Aorta (tissue), 5 donors: ENCODE measurements around the gene DAAM2. TPM values are rescaled to one million over a fixed set of nuclear protein-coding genes. Genes with fewer than 3 reads are reported as not detected.

Experiments used
- ATAC-seq: fragments of 200-7000 bp; cut with Tn5 transposase; one replicate; pipeline ENCODE4 v1.9.1; 2022; ENCODE audit warnings: moderate library complexity; ENCODE audit not compliant: low FRiP score
- DNase-seq, 2 donors: peaks; one replicate each; pipeline ENCODE4 v3.0.0-alpha.2; 2020
- H3K27ac ChIP-seq, 2 donors: one replicate each; pipeline ENCODE4 v1.5.1; 2013; ENCODE audit warnings: low read length in 2 of 2, mild to moderate bottlenecking in 2 of 2, moderate library complexity in 2 of 2, control low read depth in 1 of 2, inconsistent platforms in 1 of 2, low read depth in 1 of 2
- H3K27me3 ChIP-seq, 2 donors: one replicate each; pipeline ENCODE4 v1.6.1; 2013; ENCODE audit warnings: control low read depth in 1 of 2, low read length in 1 of 2, mild to moderate bottlenecking in 1 of 2, moderate library complexity in 1 of 2; ENCODE audit not compliant: insufficient read depth in 2 of 2, control insufficient read depth in 1 of 2
- H3K36me3 ChIP-seq, 2 donors: one replicate each; pipeline ENCODE4 v1.6.1; 2013; ENCODE audit warnings: control low read depth in 1 of 2, low read length in 1 of 2, mild to moderate bottlenecking in 1 of 2; ENCODE audit not compliant: insufficient read depth in 2 of 2, control insufficient read depth in 1 of 2
- H3K4me1 ChIP-seq, 2 donors: one replicate each; pipeline ENCODE4 v1.6.1; 2013; ENCODE audit warnings: low read length in 2 of 2, control low read depth in 1 of 2, mild to moderate bottlenecking in 1 of 2, moderate library complexity in 1 of 2; ENCODE audit not compliant: insufficient read depth in 2 of 2, control insufficient read depth in 1 of 2
- H3K4me3 ChIP-seq, 2 donors: one replicate each; pipeline ENCODE4 v1.5.1; 2013; ENCODE audit warnings: low read length in 2 of 2, control low read depth in 1 of 2, mild to moderate bottlenecking in 1 of 2
- H3K9me3 ChIP-seq: one replicate; pipeline ENCODE4 v1.6.1; 2013; ENCODE audit warnings: mild to moderate bottlenecking, low read length; ENCODE audit not compliant: control insufficient read depth
- WGBS, 2 donors: extraction: QIAGEN DNeasy Blood & Tissue Kit; methylation state at CpG; one replicate each; pipeline ENCODE4 v1.1.7; 2013; 5-methylcytosine and 5-hydroxymethylcytosine counted together
- intact Hi-C, 2 donors: fragments of 100-400 bp; cut with DNase I; formaldehyde crosslinking; loops; one replicate each; pipeline versions ENCODE4 v1.14.2 to v1.15.0; 2022
- polyA plus RNA-seq, 2 donors: library from polyadenylated mRNA; stranded (reverse); fragments of 200-250 nt; gene quantifications; one replicate each; pipeline ENCODE4 v1.2.3, GENCODE V29; 2013
- total RNA-seq, 2 donors: library from RNA; stranded (reverse); fragmentation: NEBNext Ultra II Directional; extraction: Animal tissue kit (Norgen Biotek cat#: 25700); gene quantifications; one replicate each; pipeline ENCODE4 v1.2.1, GENCODE V29; 2021
- donor health status: healthy with polysubstance abuse.
- donor health status: Bipolar disorder and iron deficiency.
- donor health status: DM: no; HTN: no; CAD: no.
- donor health status: DM: no; HTN: no; CAD: no.
- donor health status: DM: yes; HTN: yes; CAD: no.

Gene DAAM2
- total and polyA plus RNA-seq, 4 donors: 27.3 to 62.1 (median 45.9) TPM

DNA sequence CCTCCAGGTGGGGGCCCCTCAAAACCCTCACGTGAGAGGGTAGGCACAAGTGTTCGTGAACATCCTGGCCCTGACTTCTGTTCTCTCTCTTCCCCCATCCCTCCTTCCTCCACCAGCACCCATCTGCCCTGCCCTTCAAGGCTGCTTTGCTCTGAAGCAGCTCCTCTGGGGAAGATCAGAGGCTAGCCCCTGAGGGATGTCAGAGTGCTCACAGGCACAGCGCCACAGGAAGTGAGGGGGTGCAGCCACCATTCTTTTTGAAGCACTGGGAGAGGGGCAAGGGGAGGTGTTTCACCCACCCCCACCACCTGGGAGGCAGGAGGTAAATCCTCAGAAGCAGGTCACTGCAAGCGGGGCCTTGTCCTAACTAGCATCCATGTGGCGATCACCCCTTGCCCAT is 130.6 kb downstream of the DAAM2 start:
- peaks cover 0 to 2% of the 10 kb centered on the region in 2 donors for H3K4me1 ChIP-seq
- no peak overlapping the region for H3K4me3 ChIP-seq
- DNase-seq (no peak), ATAC-seq (no peak)
- intact Hi-C loops: no loop called here
- no peaks in the 10 kb centered on the region for H3K9me3 ChIP-seq
- H3K36me3 ChIP-seq: peaks cover 0 to 7% of the 10 kb centered on the region in 2 donors
- H3K27me3 ChIP-seq: no peaks in the 10 kb centered on the region
- H3K27ac ChIP-seq: no peak overlapping the region
- 94 to 97% methylated on average over 5 of the region's 5 CpGs for WGBS, 2 donors

DNA sequence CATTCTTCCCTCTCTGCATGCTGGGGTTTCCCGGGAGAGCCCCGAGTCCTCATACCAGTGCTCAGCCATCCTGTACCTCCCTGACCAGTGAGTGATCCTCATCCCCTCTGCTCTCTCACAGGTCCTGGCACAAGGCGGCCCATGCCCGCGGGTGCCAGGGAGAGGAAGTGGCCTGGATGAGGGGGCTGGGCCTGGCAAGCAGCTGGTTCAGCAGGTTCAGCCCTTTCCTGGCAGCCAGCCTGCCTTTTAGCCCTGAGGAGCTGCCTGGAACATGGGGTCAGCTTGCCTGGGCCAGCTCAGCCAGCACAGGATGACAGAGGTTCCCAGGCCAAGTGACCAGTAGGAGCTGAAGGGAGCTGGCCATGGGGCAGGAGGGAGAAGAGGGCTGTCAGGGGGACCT is 131.2 kb downstream of the DAAM2 start:
- H3K27ac ChIP-seq: no peak overlapping the region
- WGBS, 2 donors: 36 to 64% methylated on average over 5 of the region's 5 CpGs
- DNase-seq: peak in 1 of 2 donors; percentile 86
- peaks cover 0 to 2% of the 10 kb centered on the region in 2 donors for H3K4me1 ChIP-seq
- H3K36me3 ChIP-seq: peaks cover 0 to 7% of the 10 kb centered on the region in 2 donors
- H3K4me3 ChIP-seq: no peak overlapping the region
- no peaks in the 10 kb centered on the region for H3K27me3 ChIP-seq
- intact Hi-C loops: no loop called here
- H3K9me3 ChIP-seq: no peaks in the 10 kb centered on the region
- peak; percentile 25 for ATAC-seq

DNA sequence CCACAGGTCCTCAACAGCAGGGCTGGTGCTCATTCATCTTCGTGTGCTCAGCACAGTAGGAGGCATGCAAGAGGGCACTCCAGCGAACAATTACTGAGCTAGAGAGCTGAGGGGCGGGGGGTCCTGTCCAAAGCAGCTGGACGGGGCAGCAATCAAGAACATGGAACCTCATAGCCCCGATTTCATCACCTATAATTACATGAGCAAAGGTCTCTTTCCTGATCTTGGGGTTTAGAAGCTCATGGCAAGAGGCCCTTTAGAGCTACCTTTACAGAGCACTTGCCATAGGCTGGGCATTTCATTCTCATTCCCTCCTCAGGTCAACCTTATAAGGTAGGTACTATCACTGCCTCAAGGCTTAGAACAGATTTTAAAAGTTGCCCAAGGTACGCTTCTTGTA is 131.7 kb downstream of the DAAM2 start:
- Histone ChIP-seq H3K4me3 (no peak overlapping the region), H3K4me1 (peaks cover 0 to 2% of the 10 kb centered on the region in 2 donors), H3K27ac (no peak overlapping the region), H3K36me3 (peaks cover 0 to 7% of the 10 kb centered on the region in 2 donors), H3K9me3 (no peaks in the 10 kb centered on the region), H3K27me3 (no peaks in the 10 kb centered on the region)
- ATAC-seq (no peak), DNase-seq (no peak)
- 70 to 73% methylated on average over 6 of the region's 6 CpGs for WGBS, 2 donors
- intact Hi-C loops: no loop called here

DNA sequence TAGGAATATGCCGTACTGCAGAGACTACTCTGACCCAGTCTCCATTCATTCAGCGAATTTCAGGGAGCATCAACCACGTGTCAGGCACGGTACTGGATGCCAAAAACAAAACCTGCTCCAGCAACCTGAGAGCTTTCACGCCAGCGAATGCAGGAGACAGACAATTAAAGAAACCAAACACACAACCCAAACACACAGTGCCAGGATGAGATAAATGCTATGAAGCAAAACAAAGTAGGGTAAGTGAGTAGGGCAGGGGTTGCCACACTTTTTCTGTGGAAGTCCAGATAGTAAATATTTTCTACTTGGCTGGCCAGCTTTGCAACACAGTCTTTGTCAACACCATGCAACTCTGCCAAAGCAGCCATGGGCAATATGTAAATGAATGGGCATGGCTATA is 132.1 kb downstream of the DAAM2 start:
- peaks cover 0 to 7% of the 10 kb centered on the region in 2 donors for H3K36me3 ChIP-seq
- intact Hi-C loops: no loop called here
- ATAC-seq (no peak), DNase-seq (no peak)
- H3K27me3 ChIP-seq: no peaks in the 10 kb centered on the region
- WGBS, 2 donors: 68 to 72% methylated on average over 6 of the region's 6 CpGs
- no peaks in the 10 kb centered on the region for H3K9me3 ChIP-seq
- no peak overlapping the region for H3K27ac ChIP-seq
- peaks cover 0 to 2% of the 10 kb centered on the region in 2 donors for H3K4me1 ChIP-seq
- H3K4me3 ChIP-seq: no peak overlapping the region

DNA sequence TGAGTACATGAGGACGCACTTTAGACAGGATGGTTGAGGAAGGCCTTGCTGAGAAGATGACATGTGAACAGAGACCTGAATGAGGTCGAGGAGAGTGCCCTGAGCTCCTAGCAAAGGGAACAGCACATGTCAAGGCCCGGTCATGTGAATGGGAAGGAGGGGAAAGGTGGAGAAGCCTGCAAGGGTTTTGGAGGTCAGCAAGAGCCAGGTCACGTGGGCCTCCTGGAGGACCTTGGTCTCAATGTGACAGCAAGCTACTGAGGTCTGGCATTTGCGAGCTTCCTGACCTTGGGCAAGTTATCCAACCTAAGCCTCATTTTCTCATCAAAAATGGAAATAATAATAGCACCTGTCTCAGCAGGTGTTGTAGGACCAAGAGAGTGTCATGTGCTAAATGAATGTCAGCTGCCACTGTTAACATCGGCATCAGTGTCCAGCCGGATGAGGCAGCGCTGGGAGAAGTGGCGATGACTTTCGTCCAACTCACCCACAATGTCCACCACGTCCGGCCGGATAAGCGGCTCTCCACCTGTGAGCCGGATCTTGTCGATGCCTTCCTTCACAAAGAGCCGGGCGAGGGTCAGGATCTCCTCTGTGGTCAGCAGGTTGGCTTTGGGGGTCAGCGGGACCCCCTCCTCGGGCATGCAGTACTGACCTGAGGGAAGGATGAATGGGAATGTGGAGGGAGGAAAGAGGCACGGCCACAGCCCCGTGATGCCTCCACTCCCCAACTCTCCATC is 133.2 kb downstream of the DAAM2 start:
- H3K9me3 ChIP-seq: no peaks in the 10 kb centered on the region
- no peak overlapping the region for H3K4me3 ChIP-seq
- H3K36me3 ChIP-seq: peaks cover 0 to 7% of the 10 kb centered on the region in 2 donors
- no peak for DNase-seq
- ATAC-seq: no peak
- H3K4me1 ChIP-seq: peaks cover 0 to 2% of the 10 kb centered on the region in 2 donors
- intact Hi-C loops: no loop called here
- H3K27me3 ChIP-seq: no peaks in the 10 kb centered on the region
- H3K27ac ChIP-seq: no peak overlapping the region
- 92 to 93% methylated on average over 22 of the region's 22 CpGs for WGBS, 2 donors

DNA sequence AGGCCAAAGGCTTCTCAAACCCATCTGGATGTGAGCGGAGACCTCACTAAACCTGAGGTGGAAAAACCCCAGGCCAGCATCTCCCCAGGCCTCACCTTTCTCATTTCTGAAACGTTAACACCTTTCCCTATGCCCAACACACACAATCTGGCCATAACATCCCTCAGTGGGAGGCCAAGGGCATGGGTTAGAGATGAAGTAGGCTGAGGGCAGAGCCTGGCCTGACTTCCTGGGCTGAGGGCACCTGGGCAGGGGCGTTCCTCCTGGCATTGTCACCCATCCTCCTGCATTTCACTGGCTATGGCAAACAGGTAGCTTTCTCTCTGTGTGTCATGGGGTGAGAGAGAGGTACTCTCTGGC is 133.7 kb downstream of the DAAM2 start:
- no peak for DNase-seq
- no peak for ATAC-seq
- Histone ChIP-seq H3K4me3 (no peak overlapping the region), H3K9me3 (no peaks in the 10 kb centered on the region), H3K27ac (no peak overlapping the region), H3K4me1 (peaks cover 2% of the 10 kb centered on the region in 2 donors), H3K36me3 (peaks cover 0 to 7% of the 10 kb centered on the region in 2 donors), H3K27me3 (no peaks in the 10 kb centered on the region)
- intact Hi-C loops: no loop called here
- 90 to 92% methylated on average over 3 of the region's 3 CpGs for WGBS, 2 donors

DNA sequence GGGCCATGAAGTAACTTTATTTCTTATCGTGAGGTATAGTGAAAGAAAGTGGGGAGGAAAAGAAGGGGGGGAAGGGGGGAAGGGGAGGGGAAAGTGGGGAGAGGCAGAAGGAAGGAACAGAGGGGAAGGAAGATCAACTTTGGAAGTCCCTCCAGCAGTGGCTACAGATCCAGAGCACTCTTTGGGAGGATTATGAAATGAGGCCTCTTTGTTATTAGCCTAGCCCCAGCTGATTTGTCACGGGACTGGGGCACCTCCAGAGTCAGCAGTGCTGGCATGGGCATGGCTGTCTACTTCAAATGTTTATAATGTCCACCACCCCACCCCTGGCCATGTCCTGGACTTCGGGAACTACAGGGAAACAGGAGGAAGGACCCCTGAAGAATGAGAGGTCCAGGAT is 134.5 kb downstream of the DAAM2 start:
- Histone ChIP-seq H3K36me3 (peaks cover 0 to 7% of the 10 kb centered on the region in 2 donors), H3K27me3 (no peaks in the 10 kb centered on the region), H3K4me1 (peaks cover 2 to 3% of the 10 kb centered on the region in 2 donors), H3K9me3 (no peaks in the 10 kb centered on the region), H3K27ac (no peak overlapping the region), H3K4me3 (no peak overlapping the region)
- no peak for ATAC-seq
- DNase-seq: no peak
- 57 to 60% methylated on average over 3 of the region's 3 CpGs for WGBS, 2 donors
- intact Hi-C loops: no loop called here

DNA sequence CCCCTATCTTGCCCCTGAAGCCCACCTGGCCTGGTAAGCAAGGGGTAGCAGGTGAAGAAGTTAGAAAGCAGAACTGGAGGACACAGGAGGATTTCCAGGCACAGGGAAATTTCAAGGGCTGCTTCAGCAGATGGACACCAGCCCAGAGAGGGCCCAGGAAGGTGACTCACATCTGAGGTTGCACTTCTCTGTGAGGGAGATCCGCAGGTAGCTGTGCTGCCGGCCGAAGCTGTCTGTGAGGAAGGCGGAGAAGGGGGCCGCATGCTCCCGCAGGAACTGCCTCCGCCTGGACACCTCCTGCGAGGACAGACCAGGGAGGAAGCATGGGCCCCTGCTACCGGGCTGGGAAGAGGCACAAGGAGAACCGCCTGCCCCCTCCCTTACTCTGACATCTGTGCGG is 135.0 kb downstream of the DAAM2 start:
- DNase-seq (no peak), ATAC-seq (no peak)
- no peak overlapping the region for H3K4me3 ChIP-seq
- intact Hi-C loops: no loop called here
- no peaks in the 10 kb centered on the region for H3K9me3 ChIP-seq
- no peak overlapping the region for H3K27ac ChIP-seq
- peaks cover 0 to 6% of the 10 kb centered on the region in 2 donors for H3K36me3 ChIP-seq
- WGBS, 2 donors: 91 to 92% methylated on average over 11 of the region's 11 CpGs
- H3K4me1 ChIP-seq: peaks cover 3% of the 10 kb centered on the region in 2 donors
- no peaks in the 10 kb centered on the region for H3K27me3 ChIP-seq

DNA sequence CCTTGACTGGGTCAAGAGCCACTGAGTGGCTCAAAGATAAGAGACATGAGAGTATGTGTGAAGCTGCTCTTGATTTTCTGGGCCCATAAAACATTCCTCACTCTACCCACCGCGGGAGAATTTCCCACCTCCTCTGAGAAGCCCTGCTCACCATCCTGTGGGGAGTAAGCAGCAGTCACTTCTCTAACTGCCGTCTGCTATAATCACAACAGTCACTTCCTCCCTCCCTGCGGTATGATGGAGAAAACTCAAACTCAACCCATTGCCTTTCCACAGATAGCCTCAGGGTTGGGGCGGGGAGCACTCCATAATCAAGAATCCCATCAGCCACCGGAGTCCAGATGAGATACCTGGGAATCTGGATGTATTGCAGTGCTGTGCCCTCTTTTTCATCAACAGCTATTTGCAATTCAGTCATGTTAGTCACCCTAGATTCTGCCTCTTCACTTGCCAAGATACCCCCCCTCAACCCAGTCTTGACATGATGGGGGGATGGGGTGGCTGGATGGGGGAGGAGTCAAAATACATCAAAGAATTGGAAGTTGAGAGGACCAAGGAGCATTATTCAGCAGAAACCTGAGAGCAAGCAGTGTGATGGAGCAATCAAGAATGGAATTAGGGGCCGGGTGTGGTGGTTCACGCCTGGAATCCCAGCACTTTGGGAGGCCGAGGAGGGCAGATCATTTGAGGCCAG is 137.0 kb downstream of the DAAM2 start:
- Histone ChIP-seq H3K36me3 (peaks cover 0 to 5% of the 10 kb centered on the region in 2 donors), H3K9me3 (no peaks in the 10 kb centered on the region), H3K4me3 (no peak overlapping the region), H3K27me3 (no peaks in the 10 kb centered on the region), H3K4me1 (peaks cover 3 to 16% of the 10 kb centered on the region in 2 donors), H3K27ac (peak overlapping the region in 1 of 2 donors; percentile 9)
- ATAC-seq (no peak), DNase-seq (no peak)
- 53 to 67% methylated on average over 9 of the region's 9 CpGs for WGBS, 2 donors
- intact Hi-C loops: no loop called here
